HepG2 (cell line): ENCODE measurements around the gene TRIP6. TPM values are rescaled to one million over a fixed set of nuclear protein-coding genes. Genes with fewer than 3 reads are reported as not detected.
A peak's percentile ranks its signal among the peaks of the same experiment; 100 is the strongest.

Experiments
- ATF7 ChIP-seq, 2 experiments: fragments of 450-650 bp in 1 of 2; sonication (generic) in 1 of 2; formaldehyde crosslinking in 1 of 2; IDR thresholded peaks; 2 replicates each; pipeline versions ENCODE4 v1.4.0 to v1.6.1; 2016 to 2020; ENCODE audit warnings: antibody characterized with exemption in 1 of 2, mild to moderate bottlenecking in 1 of 2, missing genetic modification reagents in 1 of 2
- DPF2 ChIP-seq: sonication (generic); formaldehyde crosslinking; IDR thresholded peaks from 2 replicates; pipeline ENCODE4 v1.4.0; 2020; ENCODE audit warnings: mild to moderate bottlenecking, low read depth, missing genetic modification reagents, borderline replicate concordance
- HNRNPK ChIP-seq: fragments of 200-400 bp; formaldehyde crosslinking; IDR thresholded peaks from 2 replicates; pipeline ENCODE4 v1.6.1; 2018; ENCODE audit warnings: low read length, low read depth, moderate library complexity, mild to moderate bottlenecking; ENCODE audit not compliant: poor library complexity, severe bottlenecking
- KLF16 ChIP-seq, 2 experiments: sonication (generic) in 1 of 2; formaldehyde crosslinking in 1 of 2; IDR thresholded peaks; 2 replicates each; pipeline versions ENCODE4 v1.6.1 to v1.8.0; 2016 to 2023; ENCODE audit warnings: missing genetic modification reagents in 2 of 2, missing compliant biosample characterization in 1 of 2
- MXI1 ChIP-seq: IDR thresholded peaks from 3 replicates; pipeline ENCODE4 v1.6.1; 2012; ENCODE audit warnings: low read depth, low read length, inconsistent platforms, borderline replicate concordance
- RARA ChIP-seq: IDR thresholded peaks from 2 replicates; pipeline ENCODE4 v1.6.1; 2016; ENCODE audit warnings: missing genetic modification reagents, missing compliant biosample characterization
- RFX1 ChIP-seq: fragments of 450-650 bp; IDR thresholded peaks from 2 replicates; pipeline ENCODE4 v1.6.1; 2017
- SRF ChIP-seq: IDR thresholded peaks from 2 replicates; pipeline ENCODE4 v1.6.1; 2011; ENCODE audit warnings: mild to moderate bottlenecking, low read depth, low read length, moderate library complexity
- YY1 ChIP-seq: IDR thresholded peaks from 2 replicates; pipeline ENCODE4 v1.6.1; 2011; ENCODE audit warnings: low read length, low read depth, moderate library complexity, mild to moderate bottlenecking; ENCODE audit not compliant: insufficient read depth, insufficient replicate concordance
- ZBTB42 ChIP-seq: sonication (generic); formaldehyde crosslinking; IDR thresholded peaks from 2 replicates; pipeline ENCODE4 v1.5.0; 2020; ENCODE audit warnings: mild to moderate bottlenecking, missing genetic modification reagents
- ZBTB7A ChIP-seq: sonication (generic); formaldehyde crosslinking; IDR thresholded peaks from 2 replicates; pipeline ENCODE4 v1.8.0; 2022; ENCODE audit warnings: mild to moderate bottlenecking, missing genetic modification reagents
- ZC3H4 ChIP-seq: sonication (generic); formaldehyde crosslinking; IDR thresholded peaks from 2 replicates; pipeline ENCODE4 v1.4.0; 2020; ENCODE audit warnings: missing genetic modification reagents, borderline replicate concordance
- ZNF138 ChIP-seq: sonication (generic); formaldehyde crosslinking; IDR thresholded peaks from 2 replicates; pipeline ENCODE4 v1.5.0; 2020; ENCODE audit warnings: mild to moderate bottlenecking, low read depth, missing genetic modification reagents
- ZNF17 ChIP-seq: sonication (generic); formaldehyde crosslinking; IDR thresholded peaks from 2 replicates; pipeline ENCODE4 v1.5.0; 2020; ENCODE audit warnings: mild to moderate bottlenecking, missing genetic modification reagents
- ZNF30 ChIP-seq: sonication (generic); formaldehyde crosslinking; IDR thresholded peaks from 2 replicates; pipeline ENCODE4 v1.5.0; 2020; ENCODE audit warnings: mild to moderate bottlenecking, missing genetic modification reagents
- ZNF543 ChIP-seq: sonication (generic); formaldehyde crosslinking; IDR thresholded peaks from 2 replicates; pipeline ENCODE4 v1.4.0; 2020; ENCODE audit warnings: mild to moderate bottlenecking, missing genetic modification reagents
- ZNF557 ChIP-seq: sonication (generic); formaldehyde crosslinking; IDR thresholded peaks from 2 replicates; pipeline ENCODE4 v1.4.0; 2020; ENCODE audit warnings: missing genetic modification reagents
- ZNF792 ChIP-seq: IDR thresholded peaks from 2 replicates; pipeline ENCODE4 v1.6.1; 2016
- ZNF839 ChIP-seq: sonication (generic); formaldehyde crosslinking; IDR thresholded peaks from 2 replicates; pipeline ENCODE4 v1.4.0; 2020; ENCODE audit warnings: missing genetic modification reagents, mild to moderate bottlenecking, borderline replicate concordance
- ZSCAN12 ChIP-seq: sonication (generic); formaldehyde crosslinking; IDR thresholded peaks from 2 replicates; pipeline ENCODE4 v1.9.0; 2021; ENCODE audit warnings: mild to moderate bottlenecking, missing genetic modification reagents
- ZSCAN31 ChIP-seq: sonication (generic); formaldehyde crosslinking; IDR thresholded peaks from 2 replicates; pipeline ENCODE4 v1.5.0; 2020; ENCODE audit warnings: low read depth, mild to moderate bottlenecking, missing genetic modification reagents
- polyA plus RNA-seq, 8 experiments: library from polyadenylated mRNA; depleted of rRNA in 3 of 8; stranded (reverse) in 7 of 8; unstranded in 1 of 8; fragments of >200 nt; fragmentation: Illumina TruSeq in 4 of 8; extraction: Trizol in 4 of 8; gene quantifications; 2 replicates each; pipeline versions ENCODE4 v1.2.1 to v1.2.3, GENCODE V29; 2011 to 2016; ENCODE audit warnings: low read depth in 4 of 8, missing spikeins in 1 of 8, mixed read lengths in 1 of 8; ENCODE audit not compliant: insufficient read depth in 1 of 8
- total RNA-seq, 5 experiments: library from RNA; depleted of rRNA; stranded (reverse); fragments of >200 nt; fragmentation: Illumina TruSeq; extraction: Trizol; gene quantifications; 2 replicates each; pipeline ENCODE4 v1.2.3, GENCODE V29; 2016; ENCODE audit warnings: low read depth in 1 of 5
- TF ChIP-seq, protein P1 (sequence below): sonication (generic); formaldehyde crosslinking; IDR thresholded peaks from 2 replicates; pipeline ENCODE4 v1.4.0; 2020; ENCODE audit warnings: missing genetic modification reagents, borderline replicate concordance
- TF ChIP-seq, protein P2 (sequence below): IDR thresholded peaks from 2 replicates; pipeline ENCODE4 v1.6.1; 2016; ENCODE audit warnings: mild to moderate bottlenecking, missing biosample characterization, missing genetic modification reagents
- TF ChIP-seq, protein P3 (sequence below): sonication (generic); formaldehyde crosslinking; IDR thresholded peaks from 2 replicates; pipeline ENCODE4 v1.4.0; 2020; ENCODE audit warnings: missing genetic modification reagents

Gene TRIP6
- total and polyA plus RNA-seq, 2 of the 13 experiments (the other 11 are each of a cell fraction or from before 2014, with no cell fraction given), result 0.34 to 0.38 TPM

DNA sequence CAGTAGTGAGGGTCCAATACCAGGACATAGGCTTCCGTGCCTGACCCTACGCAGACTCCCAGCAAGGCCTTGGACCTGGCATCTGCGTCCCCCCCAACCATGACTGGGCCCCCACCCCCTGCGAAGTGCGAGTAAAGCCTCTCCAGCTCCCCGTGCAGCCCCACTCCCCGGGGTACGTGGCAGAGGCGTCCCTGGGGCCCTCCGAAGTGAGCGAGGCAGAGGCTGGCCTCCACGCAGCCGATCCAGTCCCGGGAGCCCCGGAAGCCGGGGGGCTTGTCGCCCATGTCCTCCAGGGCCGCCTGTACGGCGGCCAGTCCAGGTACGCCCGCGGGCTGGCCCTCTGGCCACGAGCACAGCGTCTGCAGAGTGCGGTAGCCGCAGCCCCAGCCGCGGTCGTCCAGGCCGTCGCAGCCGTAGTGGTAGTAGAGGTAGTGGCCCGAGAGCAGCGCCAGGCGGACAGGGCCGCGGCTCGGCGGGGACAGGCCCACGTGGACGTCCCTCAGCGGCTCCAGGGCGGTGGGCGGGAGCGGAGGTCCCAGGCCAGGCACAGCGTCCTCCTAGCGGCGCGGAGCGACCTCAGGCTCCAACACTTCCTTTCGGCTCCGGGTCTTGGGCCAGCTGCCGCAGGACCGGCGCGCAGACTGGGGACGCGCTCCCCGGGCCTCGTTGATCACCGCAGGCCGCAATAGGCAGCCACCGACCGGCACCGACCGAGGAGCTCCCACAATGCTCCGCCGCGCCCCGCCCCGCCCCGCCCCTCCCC, 22.0 kb downstream of the TRIP6 start, which contains the start of gene UFSP1 (continued):
- TF ChIP-seq, protein P1, sequence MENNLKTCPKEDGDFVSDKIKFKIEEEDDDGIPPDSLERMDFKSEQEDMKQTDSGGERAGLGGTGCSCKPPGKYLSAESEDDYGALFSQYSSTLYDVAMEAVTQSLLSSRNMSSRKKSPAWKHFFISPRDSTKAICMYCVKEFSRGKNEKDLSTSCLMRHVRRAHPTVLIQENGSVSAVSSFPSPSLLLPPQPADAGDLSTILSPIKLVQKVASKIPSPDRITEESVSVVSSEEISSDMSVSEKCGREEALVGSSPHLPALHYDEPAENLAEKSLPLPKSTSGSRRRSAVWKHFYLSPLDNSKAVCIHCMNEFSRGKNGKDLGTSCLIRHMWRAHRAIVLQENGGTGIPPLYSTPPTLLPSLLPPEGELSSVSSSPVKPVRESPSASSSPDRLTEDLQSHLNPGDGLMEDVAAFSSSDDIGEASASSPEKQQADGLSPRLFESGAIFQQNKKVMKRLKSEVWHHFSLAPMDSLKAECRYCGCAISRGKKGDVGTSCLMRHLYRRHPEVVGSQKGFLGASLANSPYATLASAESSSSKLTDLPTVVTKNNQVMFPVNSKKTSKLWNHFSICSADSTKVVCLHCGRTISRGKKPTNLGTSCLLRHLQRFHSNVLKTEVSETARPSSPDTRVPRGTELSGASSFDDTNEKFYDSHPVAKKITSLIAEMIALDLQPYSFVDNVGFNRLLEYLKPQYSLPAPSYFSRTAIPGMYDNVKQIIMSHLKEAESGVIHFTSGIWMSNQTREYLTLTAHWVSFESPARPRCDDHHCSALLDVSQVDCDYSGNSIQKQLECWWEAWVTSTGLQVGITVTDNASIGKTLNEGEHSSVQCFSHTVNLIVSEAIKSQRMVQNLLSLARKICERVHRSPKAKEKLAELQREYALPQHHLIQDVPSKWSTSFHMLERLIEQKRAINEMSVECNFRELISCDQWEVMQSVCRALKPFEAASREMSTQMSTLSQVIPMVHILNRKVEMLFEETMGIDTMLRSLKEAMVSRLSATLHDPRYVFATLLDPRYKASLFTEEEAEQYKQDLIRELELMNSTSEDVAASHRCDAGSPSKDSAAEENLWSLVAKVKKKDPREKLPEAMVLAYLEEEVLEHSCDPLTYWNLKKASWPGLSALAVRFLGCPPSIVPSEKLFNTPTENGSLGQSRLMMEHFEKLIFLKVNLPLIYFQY (CRISPR knock-in tag), result no peak
- TF ChIP-seq, protein P2, sequence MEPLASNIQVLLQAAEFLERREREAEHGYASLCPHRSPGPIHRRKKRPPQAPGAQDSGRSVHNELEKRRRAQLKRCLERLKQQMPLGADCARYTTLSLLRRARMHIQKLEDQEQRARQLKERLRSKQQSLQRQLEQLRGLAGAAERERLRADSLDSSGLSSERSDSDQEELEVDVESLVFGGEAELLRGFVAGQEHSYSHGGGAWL (CRISPR knock-in tag), result peak; percentile 92
- TF ChIP-seq ZC3H4 (no peak), KLF16 (CRISPR knock-in tag; IDR thresholded peaks at IDR 0.05) (peak; percentile 72 to 88; a peak in 3 of 4 replicates), RARA (CRISPR knock-in tag) (peak; percentile 23; the same call in 1 of the 2 replicates), ZNF792 (CRISPR knock-in tag) (no peak; the same call in 1 of the 2 replicates), ZSCAN12 (peak; percentile 81; the same call in 1 of the 2 replicates), DPF2 (CRISPR knock-in tag) (no peak), ZBTB7A (CRISPR knock-in tag) (0 out of 2 replicates have a peak, but pooled peaks have one; percentile 57), SRF (no peak), ZBTB42 (CRISPR knock-in tag) (no peak), ZNF557 (CRISPR knock-in tag) (peak; percentile 66; the same call in 1 of the 2 replicates), ZSCAN31 (CRISPR knock-in tag) (peak; percentile 77), RFX1 (no peak), ZNF17 (CRISPR knock-in tag) (0 out of 2 replicates have a peak, but pooled peaks have one; percentile 83), ZNF30 (peak; percentile 61; the same call in 1 of the 2 replicates), ZNF839 (0 out of 2 replicates have a peak, but pooled peaks have one; percentile 48), ZNF138 (CRISPR knock-in tag) (0 out of 2 replicates have a peak, but pooled peaks have one; percentile 41), ZNF543 (CRISPR knock-in tag) (peak; percentile 92), HNRNPK (peak; percentile 95), YY1 (peak; percentile 10), MXI1 (peak; percentile 84; the same call in 2 of the 3 replicates), ATF7 (IDR thresholded peaks at IDR 0.05) (no peak), ATF7 (CRISPR knock-in tag; IDR thresholded peaks at IDR 0.05) (0 out of 2 replicates have a peak, but pooled peaks have one; percentile 31)
- TF ChIP-seq, protein P3, sequence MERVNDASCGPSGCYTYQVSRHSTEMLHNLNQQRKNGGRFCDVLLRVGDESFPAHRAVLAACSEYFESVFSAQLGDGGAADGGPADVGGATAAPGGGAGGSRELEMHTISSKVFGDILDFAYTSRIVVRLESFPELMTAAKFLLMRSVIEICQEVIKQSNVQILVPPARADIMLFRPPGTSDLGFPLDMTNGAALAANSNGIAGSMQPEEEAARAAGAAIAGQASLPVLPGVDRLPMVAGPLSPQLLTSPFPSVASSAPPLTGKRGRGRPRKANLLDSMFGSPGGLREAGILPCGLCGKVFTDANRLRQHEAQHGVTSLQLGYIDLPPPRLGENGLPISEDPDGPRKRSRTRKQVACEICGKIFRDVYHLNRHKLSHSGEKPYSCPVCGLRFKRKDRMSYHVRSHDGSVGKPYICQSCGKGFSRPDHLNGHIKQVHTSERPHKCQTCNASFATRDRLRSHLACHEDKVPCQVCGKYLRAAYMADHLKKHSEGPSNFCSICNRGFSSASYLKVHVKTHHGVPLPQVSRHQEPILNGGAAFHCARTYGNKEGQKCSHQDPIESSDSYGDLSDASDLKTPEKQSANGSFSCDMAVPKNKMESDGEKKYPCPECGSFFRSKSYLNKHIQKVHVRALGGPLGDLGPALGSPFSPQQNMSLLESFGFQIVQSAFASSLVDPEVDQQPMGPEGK (CRISPR knock-in tag), result peak; percentile 51; the same call in 1 of the 2 replicates
